ENCODE measurements around the gene PLCH2. TPM values are rescaled to one million over a fixed set of nuclear protein-coding genes. Genes with fewer than 3 reads are reported as not detected.

PLCH2 gene
- total RNA-seq, 1 experiment from 2014 or later = 0.27 TPM

- Histone ChIP-seq H3K4me3 (ENCODE audit: low read depth, low read length) (no peak overlapping the region), H3K36me3 (ENCODE audit: control insufficient read depth, insufficient read depth, low read length) (no peaks in the 10 kb centered on the region), H3K4me1 (no peaks in the 10 kb centered on the region), H3K27me3 (replicated peaks; ENCODE audit: control insufficient read depth, insufficient read depth, low read length) (no peaks in the 10 kb centered on the region), H3K9me3 (peaks cover under 1% of the 10 kb centered on the region; the same call in 1 of the 2 replicates)
- ChIA-PET POLR2A (no interaction called here), CTCF (no interaction called here)
- no peak overlapping the region for H3K27ac Mint-ChIP-seq (ENCODE audit: unreplicated experiment)
- H3K36me3 Mint-ChIP-seq (ENCODE audit: insufficient read depth, unreplicated experiment) = no peaks in the 10 kb centered on the region
- BruUV-seq (replicated peaks) = no TSS peak
- no peaks in the 10 kb centered on the region for H3K4me1 Mint-ChIP-seq (ENCODE audit: low read depth, unreplicated experiment)
- peaks cover 6% of the 10 kb centered on the region for H3K27me3 Mint-ChIP-seq (ENCODE audit: insufficient read depth, unreplicated experiment)
- no peaks in the 10 kb centered on the region for H3K9me3 Mint-ChIP-seq (ENCODE audit: unreplicated experiment)
- DNase-seq = no peak
- intact Hi-C loops (cut with micrococcal nuclease; ENCODE audit: unreplicated experiment) = no loop called here
- H3K4me3 Mint-ChIP-seq (ENCODE audit: unreplicated experiment) = no peak overlapping the region
- no peak for TF ChIP-seq CTCF (IDR thresholded peaks at IDR 0.05; ENCODE audit: insufficient read depth in 1 of 2, low read depth in 1 of 2, low read length in 1 of 2, severe bottlenecking in 1 of 2, unreplicated experiment in 1 of 2)
These were observed 41.0 kb upstream of the PLCH2 start for GRCh38 chr1:2435091-2435490.

DNA sequence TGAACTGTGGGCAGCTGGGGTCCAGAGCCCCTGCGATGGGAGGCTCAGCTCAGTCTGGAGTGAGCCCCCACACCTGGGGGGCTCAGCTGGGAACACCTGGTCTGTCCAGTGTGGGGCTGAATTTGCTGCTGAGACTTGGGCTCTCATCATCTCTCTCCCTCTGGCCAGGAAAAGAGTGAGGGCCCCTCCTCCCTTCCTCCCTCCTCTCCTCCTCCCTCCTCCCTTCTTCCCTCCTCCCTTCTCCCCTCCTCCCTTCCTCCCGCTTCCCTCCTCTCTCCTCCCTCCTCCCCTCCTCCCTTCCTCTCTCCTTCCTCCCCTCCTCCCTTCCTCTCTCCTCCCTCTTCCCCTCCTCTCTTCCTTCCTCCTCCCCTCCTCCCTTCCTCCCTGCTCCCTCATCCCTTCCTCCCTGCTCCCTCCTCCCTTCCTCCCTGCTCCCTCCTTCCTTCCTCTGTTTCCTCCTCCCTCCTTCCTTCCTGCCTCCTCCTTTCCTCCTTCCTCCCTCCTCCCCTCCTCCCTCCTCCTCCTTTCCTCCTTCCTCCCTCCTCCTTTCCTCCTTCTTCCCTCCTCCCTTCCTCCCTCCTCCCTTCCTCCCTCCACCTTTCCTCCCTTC is 40.2 kb upstream of the PLCH2 start:
- Mint-ChIP-seq H3K4me1 (ENCODE audit: low read depth, unreplicated experiment) (no peaks in the 10 kb centered on the region), H3K9me3 (ENCODE audit: unreplicated experiment) (no peaks in the 10 kb centered on the region), H3K27me3 (ENCODE audit: insufficient read depth, unreplicated experiment) (peaks cover 8% of the 10 kb centered on the region), H3K27ac (ENCODE audit: unreplicated experiment) (no peak overlapping the region), H3K36me3 (ENCODE audit: insufficient read depth, unreplicated experiment) (no peaks in the 10 kb centered on the region), H3K4me3 (ENCODE audit: unreplicated experiment) (no peak overlapping the region)
- POLR2A ChIA-PET = no interaction called here
- Histone ChIP-seq H3K4me1 (no peaks in the 10 kb centered on the region), H3K27me3 (replicated peaks; ENCODE audit: control insufficient read depth, insufficient read depth, low read length) (no peaks in the 10 kb centered on the region), H3K36me3 (ENCODE audit: control insufficient read depth, insufficient read depth, low read length) (no peaks in the 10 kb centered on the region), H3K9me3 (no peaks in the 10 kb centered on the region), H3K4me3 (ENCODE audit: low read depth, low read length) (no peak overlapping the region)
- no peak for TF ChIP-seq CTCF (IDR thresholded peaks at IDR 0.05; ENCODE audit: insufficient read depth in 1 of 2, low read depth in 1 of 2, low read length in 1 of 2, severe bottlenecking in 1 of 2, unreplicated experiment in 1 of 2)
- DNase-seq = no peak
- CTCF ChIA-PET = no interaction called here
- BruUV-seq (replicated peaks) = no TSS peak
- intact Hi-C loops (cut with micrococcal nuclease; ENCODE audit: unreplicated experiment) = no loop called here

DNA sequence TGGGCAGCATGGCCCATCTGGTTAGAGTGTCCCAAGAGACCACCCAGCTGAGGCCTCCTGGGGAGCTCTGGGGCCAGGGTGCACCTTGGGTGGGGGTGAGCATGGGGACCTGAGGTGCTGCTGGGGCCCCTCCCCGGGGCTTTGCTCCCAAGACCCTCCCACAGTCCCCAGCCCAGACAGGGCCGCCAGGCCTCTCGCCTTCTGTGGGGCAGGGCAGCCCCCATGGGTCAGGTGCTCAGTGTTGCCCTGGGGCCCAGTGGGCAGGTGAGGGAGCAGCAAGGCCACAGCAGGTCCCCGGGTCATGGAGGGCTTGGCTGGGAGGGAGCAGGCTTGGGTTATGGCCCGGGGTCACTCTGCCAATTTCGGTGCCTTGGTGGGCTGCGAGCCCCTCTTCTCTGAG is 39.2 kb upstream of the PLCH2 start:
- Histone ChIP-seq H3K4me1 (no peaks in the 10 kb centered on the region), H3K27me3 (replicated peaks; ENCODE audit: control insufficient read depth, insufficient read depth, low read length) (no peaks in the 10 kb centered on the region), H3K4me3 (ENCODE audit: low read depth, low read length) (no peak overlapping the region), H3K9me3 (no peaks in the 10 kb centered on the region), H3K36me3 (ENCODE audit: control insufficient read depth, insufficient read depth, low read length) (no peaks in the 10 kb centered on the region)
- Mint-ChIP-seq H3K27ac (ENCODE audit: unreplicated experiment) (no peak overlapping the region), H3K9me3 (ENCODE audit: unreplicated experiment) (no peaks in the 10 kb centered on the region), H3K4me3 (ENCODE audit: unreplicated experiment) (no peak overlapping the region), H3K36me3 (ENCODE audit: insufficient read depth, unreplicated experiment) (no peaks in the 10 kb centered on the region), H3K27me3 (ENCODE audit: insufficient read depth, unreplicated experiment) (peaks cover 12% of the 10 kb centered on the region), H3K4me1 (ENCODE audit: low read depth, unreplicated experiment) (no peaks in the 10 kb centered on the region)
- DNase-seq = no peak
- BruUV-seq (replicated peaks) = no TSS peak
- ChIA-PET POLR2A (no interaction called here), CTCF (no interaction called here)
- TF ChIP-seq CTCF (IDR thresholded peaks at IDR 0.05; ENCODE audit: insufficient read depth in 1 of 2, low read depth in 1 of 2, low read length in 1 of 2, severe bottlenecking in 1 of 2, unreplicated experiment in 1 of 2) = no peak
- intact Hi-C loops (cut with micrococcal nuclease; ENCODE audit: unreplicated experiment) = no loop called here
